GM18909 (cell line): ENCODE measurements around the gene STUM.

Source experiments
- ATAC-seq: cut with Tn5 transposase; IDR thresholded peaks from one replicate; pipeline ENCODE4 v1.9.1; 2021; ENCODE audit warnings: mild to moderate bottlenecking; ENCODE audit not compliant: unreplicated experiment, poor library complexity

Gene STUM

GRCh38 chr1:226619031-226619430 is 70.5 kb downstream of the STUM start:
- no peak for ATAC-seq

- ATAC-seq, result no peak
Observed at GRCh38 chr1:226622012-226622411, 73.4 kb downstream of the STUM start.

GRCh38 chr1:226624526-226624925 is 76.0 kb downstream of the STUM start:
- ATAC-seq, result no peak

GRCh38 chr1:226625326-226625725 is 76.8 kb downstream of the STUM start:
- no peak for ATAC-seq

GRCh38 chr1:226625832-226626576 is 77.4 kb downstream of the STUM start:
- ATAC-seq, result peak; percentile 25

DNA sequence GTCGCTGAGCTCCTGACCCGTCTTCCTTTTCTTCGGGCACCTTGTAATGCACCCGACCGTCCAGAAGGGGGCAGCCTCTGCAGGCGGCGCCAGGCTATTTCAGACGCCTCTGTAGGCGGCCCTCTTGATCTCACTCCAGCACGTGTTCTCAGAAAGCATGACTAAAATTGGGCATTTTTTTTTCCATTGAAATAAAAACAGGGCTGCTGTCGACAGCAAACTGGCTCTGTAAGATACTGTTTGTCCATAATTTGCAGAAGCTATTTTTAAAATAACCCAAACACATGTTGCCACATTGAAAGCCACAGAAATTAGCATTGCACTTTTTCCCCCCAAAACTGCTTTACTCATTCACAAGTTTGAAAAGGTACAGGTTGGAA is 78.0 kb downstream of the STUM start:
- peak; percentile 68 for ATAC-seq

DNA sequence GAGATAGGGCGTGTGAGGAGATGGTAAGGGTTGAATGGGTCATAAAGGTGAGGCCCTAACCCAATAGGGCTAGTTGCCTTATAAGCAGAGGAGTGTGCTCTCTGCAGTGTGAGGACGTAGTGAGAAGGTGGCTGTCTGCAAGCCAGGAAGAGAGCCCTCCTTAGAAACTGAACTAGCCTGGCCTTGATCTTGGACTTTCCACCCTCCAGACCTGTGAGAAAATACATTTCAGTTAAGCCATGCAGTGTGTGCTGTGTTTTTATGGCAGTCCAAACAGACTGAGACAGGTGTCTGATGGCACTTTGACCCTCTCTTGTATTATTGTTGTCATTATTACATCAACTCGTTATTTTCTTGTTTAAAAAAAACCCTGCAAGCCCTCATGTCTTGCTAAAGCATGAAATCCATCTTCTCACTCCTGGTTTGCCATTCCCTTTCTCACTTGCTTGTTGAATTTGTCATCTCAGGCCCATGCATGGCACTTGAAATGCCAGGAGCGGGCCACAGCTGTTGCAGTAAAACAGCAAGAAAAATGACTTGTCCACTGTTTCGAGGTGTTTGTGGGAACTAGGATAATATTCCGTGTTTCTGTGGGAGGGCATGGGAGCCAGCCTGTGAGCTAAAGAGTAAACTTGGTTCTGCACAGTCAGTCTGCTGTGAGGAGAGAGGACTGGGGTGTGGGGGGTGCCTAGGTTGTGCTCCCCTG is 78.6 kb downstream of the STUM start:
- no peak for ATAC-seq

DNA sequence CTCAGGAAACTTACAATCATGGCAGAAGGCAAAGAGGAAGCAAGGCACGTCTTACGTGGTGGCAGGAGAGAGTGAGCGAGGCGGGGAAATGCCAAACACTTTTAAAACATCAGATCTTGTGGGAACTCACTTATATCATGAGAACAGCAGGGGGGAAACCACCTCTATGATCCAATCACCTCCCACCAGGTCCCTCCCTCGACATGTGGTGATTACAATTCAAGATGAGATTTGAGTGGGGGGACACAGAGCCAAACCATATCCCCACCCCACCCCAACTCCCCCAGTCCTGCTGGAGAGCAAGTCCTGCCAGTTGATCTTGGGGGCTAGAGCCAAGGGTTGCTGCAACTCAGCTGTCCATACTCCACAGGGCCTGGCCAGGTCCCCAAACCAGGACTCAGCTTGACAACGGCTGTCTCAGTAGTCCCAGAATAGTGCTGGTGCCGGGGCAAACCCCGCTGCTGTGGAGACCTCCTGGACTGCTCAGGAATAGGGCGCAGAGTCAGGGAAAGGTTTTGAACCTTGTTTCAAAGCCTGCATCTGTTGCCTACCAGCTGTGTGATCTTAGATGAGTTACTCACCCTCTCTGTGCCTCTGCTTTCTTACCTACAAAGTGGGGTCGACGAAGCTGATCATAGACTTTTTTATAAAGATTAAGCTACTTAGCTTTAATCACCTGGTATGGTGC is 79.5 kb downstream of the STUM start:
- ATAC-seq, result no peak

DNA sequence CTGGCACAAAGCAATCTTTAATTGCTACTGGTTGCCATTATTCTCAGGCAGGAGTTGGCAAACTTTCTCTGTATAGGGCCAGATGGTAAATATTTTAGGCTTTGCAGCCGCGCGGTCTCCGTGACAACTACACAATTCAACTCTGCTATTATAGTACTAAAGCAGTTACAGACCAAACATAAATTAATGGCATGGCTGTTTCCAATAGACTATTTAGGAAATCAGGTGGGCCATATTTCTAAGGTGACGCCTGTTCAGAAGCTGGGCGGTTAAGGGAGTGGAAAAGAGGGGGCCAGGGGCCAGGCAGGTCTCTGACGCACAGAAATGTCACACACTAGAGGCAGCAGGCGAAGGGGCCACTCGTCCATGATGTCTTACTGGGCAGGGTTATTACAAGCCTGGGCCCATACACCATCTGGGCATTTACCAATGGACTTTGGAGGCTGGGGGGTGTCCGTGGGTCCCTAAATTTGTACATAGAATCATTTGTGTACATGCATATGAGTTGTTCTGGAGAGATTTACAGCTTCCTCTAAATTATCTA is 80.1 kb downstream of the STUM start:
- ATAC-seq, result no peak

GRCh38 chr1:226629210-226629895 is 80.8 kb downstream of the STUM start:
- no peak for ATAC-seq

DNA sequence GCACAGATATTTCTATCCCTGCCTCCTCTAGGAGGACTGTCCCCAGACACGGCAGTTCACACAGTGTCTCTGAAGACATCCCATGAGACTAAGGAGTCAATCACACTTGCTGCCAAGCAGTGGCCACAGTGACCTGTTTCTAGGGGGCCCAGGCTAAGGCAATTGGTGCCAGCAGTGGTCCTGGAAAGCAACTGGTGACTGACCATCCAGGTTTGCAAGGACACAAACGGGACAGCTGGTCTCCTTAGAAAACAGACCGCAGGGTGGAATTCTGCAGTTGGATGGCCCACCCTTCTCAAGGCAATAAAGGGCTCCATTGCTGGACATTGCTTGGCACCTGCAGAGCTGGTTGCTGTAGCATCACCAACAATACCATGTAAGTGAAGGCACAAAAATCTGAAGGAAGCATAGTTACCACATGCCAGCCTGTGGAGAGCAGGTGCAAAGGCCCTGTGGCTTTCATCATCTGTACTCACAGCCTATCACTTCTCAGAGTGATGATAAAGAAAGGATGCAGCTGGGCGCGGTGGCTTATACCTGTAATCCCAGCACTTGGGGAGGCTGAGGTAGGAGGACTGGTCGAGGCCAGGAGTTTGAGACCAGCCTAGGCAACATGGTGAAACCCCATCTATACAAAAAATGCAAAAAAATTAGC is 81.5 kb downstream of the STUM start:
- no peak for ATAC-seq

DNA sequence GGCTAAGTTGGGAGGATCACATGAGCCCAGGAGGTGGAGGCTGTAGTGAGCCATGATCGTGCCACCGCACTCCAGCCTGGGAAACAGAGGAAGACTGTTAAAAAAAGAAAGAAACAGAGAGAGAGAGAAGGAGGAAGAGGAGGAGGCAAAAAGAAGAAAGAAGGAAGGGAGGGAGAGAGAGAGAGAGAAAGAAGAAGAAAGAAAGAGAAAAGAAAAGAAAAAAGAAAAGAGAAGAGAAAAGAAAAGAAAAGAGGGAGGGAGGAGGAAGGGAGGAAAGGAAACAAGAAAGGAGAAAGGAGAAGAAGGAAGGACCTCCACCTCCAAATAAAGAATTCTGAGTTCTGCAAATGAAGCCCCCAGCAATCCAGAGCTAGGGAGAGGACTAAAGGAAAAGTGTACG is 82.0 kb downstream of the STUM start:
- ATAC-seq, result no peak

- no peak for ATAC-seq
Observed at GRCh38 chr1:226631229-226632000, 82.9 kb downstream of the STUM start.

GRCh38 chr1:226632169-226632879 is 83.8 kb downstream of the STUM start:
- no peak for ATAC-seq

GRCh38 chr1:226632922-226633351 is 84.4 kb downstream of the STUM start:
- ATAC-seq, result no peak

DNA sequence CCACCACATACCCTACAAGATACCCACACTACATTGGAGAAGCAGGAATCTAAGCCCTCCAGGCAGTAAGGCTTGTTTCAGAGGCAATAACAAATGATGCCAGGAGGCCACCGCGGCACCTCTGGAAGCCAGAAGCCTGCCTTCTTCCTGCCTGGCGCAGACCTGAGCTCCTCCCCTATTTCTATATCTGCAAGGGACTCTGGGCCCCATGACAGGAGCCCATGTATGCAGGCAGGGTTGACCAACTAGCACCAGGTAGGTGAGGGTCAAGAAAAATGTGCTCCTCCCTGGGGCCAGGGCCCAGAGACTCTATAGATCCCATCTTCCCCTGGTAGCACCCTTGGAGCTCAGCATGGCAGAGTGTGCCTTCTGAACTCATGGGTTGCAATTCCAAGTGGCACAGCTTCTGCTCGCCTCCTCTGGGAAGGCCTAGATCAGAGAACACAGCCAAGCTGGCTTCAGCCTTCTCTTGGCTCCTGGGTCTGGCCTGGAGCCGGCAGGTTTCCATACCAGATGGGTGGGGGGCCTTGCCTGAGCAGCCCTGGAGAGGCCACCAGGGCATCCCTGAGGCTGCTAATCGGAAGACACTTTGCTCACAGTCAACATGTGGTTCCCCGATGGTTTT is 85.1 kb downstream of the STUM start:
- ATAC-seq, result peak; percentile 19

DNA sequence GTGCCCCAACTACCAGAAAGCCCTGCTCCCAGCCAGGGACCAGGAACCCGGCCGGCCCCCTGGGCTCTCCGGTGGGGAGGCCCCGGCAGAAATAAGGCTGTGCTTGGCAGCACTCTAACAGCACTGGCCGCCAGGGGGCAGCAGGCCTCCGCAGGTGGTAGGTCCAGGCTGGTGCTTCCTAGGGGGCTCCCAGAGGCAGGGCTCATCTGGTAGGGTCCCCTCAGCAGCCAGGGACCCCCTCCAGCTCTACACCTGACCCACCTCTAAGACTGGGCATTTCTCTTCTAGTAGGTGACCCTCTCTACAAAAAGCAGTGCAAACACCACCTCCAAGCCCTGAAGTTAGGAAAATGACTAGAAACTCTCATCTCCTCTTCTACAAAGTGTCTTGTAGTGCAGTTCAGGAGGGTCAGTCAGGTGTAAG is 85.6 kb downstream of the STUM start:
- peak; percentile 69 for ATAC-seq

DNA sequence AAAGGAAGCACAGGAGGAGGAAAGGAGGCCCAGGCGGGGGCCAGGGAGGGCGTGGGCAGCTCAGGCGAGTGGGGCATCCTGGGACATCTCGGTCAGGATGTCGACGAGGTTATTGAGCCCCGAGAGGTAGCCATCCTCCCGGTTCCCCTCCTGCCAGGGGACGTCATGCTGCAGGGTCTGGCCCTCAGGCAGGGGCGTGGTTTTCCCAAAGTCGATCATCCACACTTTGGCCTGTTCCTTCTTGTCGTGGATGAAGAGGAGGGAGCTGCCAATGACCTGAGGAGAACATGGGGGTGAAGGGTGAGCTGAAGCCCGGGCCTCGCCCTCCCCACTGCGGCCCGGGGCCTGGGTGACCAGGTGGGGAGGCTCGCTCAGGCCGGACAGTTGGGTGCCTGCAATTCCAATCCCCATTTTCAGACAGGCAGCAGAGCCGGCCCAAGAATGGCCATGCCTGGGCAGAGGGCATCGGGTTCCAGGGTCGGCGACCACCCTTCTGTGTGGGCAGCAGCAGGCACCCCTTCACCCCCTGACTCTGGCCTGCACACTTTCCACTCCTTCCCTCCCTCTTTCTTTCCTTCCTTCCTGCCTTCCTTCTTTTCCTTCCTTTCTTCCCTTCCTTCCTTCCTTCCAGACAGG is 86.2 kb downstream of the STUM start:
- no peak for ATAC-seq
